Upper lobe of left lung (tissue), 4 donors: ENCODE data around the gene PCBP3.

Source experiments
- CTCF ChIP-seq, 6 experiments: fragments of 450-650 bp in 4 of 6; fragments of 200-600 bp in 2 of 6; sonication (generic) in 2 of 6; IDR thresholded peaks; one replicate each; pipeline ENCODE4 v1.5.1; 2016 to 2019; ENCODE audit warnings: antibody characterized with exemption in 6 of 6
- EP300 ChIP-seq, 4 donors: sonication (generic); formaldehyde crosslinking; IDR thresholded peaks; one replicate each; pipeline ENCODE4 v1.5.1; 2017; ENCODE audit warnings: antibody characterized with exemption in 4 of 4, control low read depth in 2 of 4
- POLR2A ChIP-seq, 4 donors: fragments of 450-650 bp; IDR thresholded peaks; one replicate each; pipeline ENCODE4 v1.5.1; 2016 to 2017; ENCODE audit warnings: antibody characterized with exemption in 4 of 4, mild to moderate bottlenecking in 2 of 4

GRCh38 chr21:45642122-45642813, 1.3 kb upstream of the PCBP3 start:
- TF ChIP-seq POLR2A (IDR thresholded peaks at IDR 0.05) (no peak), CTCF (IDR thresholded peaks at IDR 0.05) (no peak), EP300 (IDR thresholded peaks at IDR 0.05) (no peak)
